HEK293T (cell line): ENCODE measurements around the gene CAPN2.
"Not testable (repeated sequence)": the region's sequence is repeated elsewhere in the genome, so short reads cannot be mapped to it uniquely, and the experiment has no call there.

Experiments
- CTCF ChIA-PET: fragments of 350-600 bp; formaldehyde crosslinking; extraction: SDS; loops from one replicate; lab custom pipeline; 2021; ENCODE audit warnings: antibody characterized with exemption, inconsistent platforms; lab: Yijun Ruan, JAX
- POLR2A ChIA-PET: fragments of 350-600 bp; formaldehyde crosslinking; extraction: SDS; loops from one replicate; lab custom pipeline; 2020; ENCODE audit warnings: antibody characterized with exemption, inconsistent platforms; lab: Yijun Ruan, JAX
- DNase-seq: peaks from one replicate; pipeline ENCODE4 v3.0.0; 2012; ENCODE audit warnings: mixed read lengths; ENCODE audit errors: extremely low spot score
- ARNT ChIP-seq: fragments of 450-650 bp; IDR thresholded peaks from 2 replicates; pipeline ENCODE4 v1.6.1; 2017; ENCODE audit warnings: mild to moderate bottlenecking
- BHLHE40 ChIP-seq: fragments of 450-650 bp; IDR thresholded peaks from 2 replicates; pipeline ENCODE4 v1.6.1; 2016; ENCODE audit warnings: mild to moderate bottlenecking, moderate library complexity, borderline replicate concordance
- CTBP1 ChIP-seq: fragments of 450-650 bp; IDR thresholded peaks from 2 replicates; pipeline ENCODE4 v1.6.1; 2016; ENCODE audit warnings: borderline replicate concordance
- ELF4 ChIP-seq: fragments of 450-650 bp; IDR thresholded peaks from 2 replicates; pipeline ENCODE4 v1.6.1; 2017; ENCODE audit warnings: antibody characterized with exemption
- FOXA1 ChIP-seq: fragments of 450-650 bp; IDR thresholded peaks from 2 replicates; pipeline ENCODE4 v1.6.1; 2016; ENCODE audit warnings: mild to moderate bottlenecking
- FOXK2 ChIP-seq: fragments of 450-650 bp; IDR thresholded peaks from 2 replicates; pipeline ENCODE4 v1.6.1; 2016; ENCODE audit warnings: mild to moderate bottlenecking
- FOXM1 ChIP-seq: fragments of 450-650 bp; IDR thresholded peaks from 2 replicates; pipeline ENCODE4 v1.6.1; 2017; ENCODE audit warnings: mild to moderate bottlenecking, borderline replicate concordance
- HDGF ChIP-seq: fragments of 450-650 bp; IDR thresholded peaks from 2 replicates; pipeline ENCODE4 v1.6.1; 2017; ENCODE audit warnings: antibody characterized with exemption, borderline replicate concordance
- L3MBTL2 ChIP-seq: fragments of 450-650 bp; conservative IDR thresholded peaks from 2 replicates; pipeline ENCODE4 v1.6.1; 2016; ENCODE audit warnings: mild to moderate bottlenecking
- LEF1 ChIP-seq: fragments of 450-650 bp; IDR thresholded peaks from 2 replicates; pipeline ENCODE4 v1.6.1; 2017; ENCODE audit warnings: mild to moderate bottlenecking, borderline replicate concordance
- NFRKB ChIP-seq: fragments of 450-650 bp; IDR thresholded peaks from 2 replicates; pipeline ENCODE4 v1.6.1; 2016; ENCODE audit warnings: mild to moderate bottlenecking, moderate library complexity
- SP1 ChIP-seq: fragments of 450-650 bp; IDR thresholded peaks from 2 replicates; pipeline ENCODE4 v1.6.1; 2017
- SUZ12 ChIP-seq: fragments of 450-650 bp; IDR thresholded peaks from 2 replicates; pipeline ENCODE4 v1.6.1; 2016; ENCODE audit warnings: mild to moderate bottlenecking
- TARDBP ChIP-seq: fragments of 450-650 bp; IDR thresholded peaks from 2 replicates; pipeline ENCODE4 v1.6.1; 2016
- ZNF384 ChIP-seq: fragments of 450-650 bp; IDR thresholded peaks from 2 replicates; pipeline ENCODE4 v1.6.1; 2016
- TF ChIP-seq, protein P1 (sequence below): fragments of 450-650 bp; IDR thresholded peaks from 2 replicates; pipeline ENCODE4 v1.6.1; 2016

The CAPN2 gene

DNA sequence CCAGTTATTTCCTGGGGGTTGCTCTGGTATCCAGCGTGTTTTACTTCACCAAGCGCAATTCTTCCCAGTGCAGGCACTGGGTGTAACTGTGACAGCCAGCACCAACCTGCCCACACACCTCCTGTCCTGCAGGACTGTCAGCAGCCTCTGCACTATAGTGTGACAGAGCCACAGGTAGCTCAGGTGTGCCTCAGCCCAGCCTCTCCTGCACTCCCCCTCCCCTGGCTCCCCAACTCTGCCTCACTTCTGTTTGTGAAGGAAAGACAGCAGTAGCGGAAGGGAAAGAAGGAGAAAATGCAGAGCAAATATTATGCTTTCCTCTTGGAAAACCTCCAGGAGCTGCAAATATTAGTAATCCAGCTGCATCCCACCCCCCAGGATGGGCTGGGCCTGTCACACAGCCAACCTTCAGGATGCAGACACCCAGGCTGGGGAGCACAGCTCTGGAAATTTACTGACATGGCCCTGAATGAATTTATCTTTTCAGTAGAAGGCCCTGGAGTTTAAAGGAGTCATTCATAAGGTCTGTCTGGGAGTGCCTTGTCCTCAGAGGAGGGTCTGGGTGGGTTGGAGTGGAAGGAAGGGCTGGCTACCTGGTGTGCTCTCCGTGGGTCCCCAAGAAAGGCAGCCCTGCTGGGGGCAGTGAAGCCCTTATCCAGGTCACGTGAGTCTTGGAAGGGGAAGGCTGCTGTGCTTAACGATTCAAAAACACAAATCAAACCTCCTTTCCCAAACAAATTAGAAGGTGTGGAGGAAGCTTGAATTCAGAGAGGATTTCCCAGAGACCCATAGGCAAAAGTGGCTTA lies 20.9 kb downstream of the CAPN2 start:
- ChIA-PET CTCF (no interaction called here), POLR2A (no interaction called here)

DNA sequence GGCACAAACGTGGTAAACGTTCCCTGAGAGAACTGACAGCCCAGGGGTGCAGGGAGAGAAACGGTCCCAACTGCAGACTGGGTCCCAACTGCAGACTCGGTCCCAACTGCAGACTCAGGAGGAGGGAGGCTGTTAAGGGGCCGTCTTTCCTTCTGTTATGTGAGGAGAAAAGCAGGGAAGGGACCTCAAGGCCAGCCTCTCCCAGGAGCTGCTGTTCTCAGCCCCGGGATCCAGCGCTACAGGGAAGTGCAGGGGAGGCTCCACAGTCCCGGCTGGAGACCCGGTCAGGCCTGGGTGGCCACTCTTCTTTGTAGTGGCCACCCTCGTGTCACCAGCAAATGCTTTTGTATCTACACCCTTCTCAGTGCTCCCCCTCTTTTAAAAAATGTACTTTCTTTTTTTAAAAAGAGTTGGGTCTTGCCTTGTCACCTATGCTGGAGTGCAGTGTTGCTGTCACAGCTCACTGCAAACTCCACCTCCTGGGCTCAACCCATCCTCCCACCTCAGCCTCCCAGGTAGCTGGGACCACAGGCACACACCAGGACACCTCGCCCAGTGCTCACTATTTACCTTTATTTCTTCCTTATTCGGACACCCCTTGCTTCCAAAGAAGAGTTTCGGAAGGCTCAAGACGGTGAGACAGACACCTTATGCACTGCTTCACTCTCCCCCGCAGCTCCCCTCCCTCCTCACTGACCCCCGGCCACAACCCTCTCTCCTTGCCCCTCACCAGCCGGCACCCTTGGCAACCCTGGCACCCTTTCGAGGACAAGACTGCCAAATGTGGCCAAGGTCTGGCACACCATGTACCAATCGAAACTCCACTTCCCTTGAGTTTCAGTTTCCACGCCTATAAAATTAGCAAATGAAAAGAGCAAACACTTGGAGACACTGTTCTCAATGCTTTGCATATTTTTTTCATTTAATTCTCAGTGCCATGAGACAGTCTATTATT lies 21.8 kb downstream of the CAPN2 start:
- ChIA-PET POLR2A (no interaction called here), CTCF (no interaction called here)
- no peak for DNase-seq
- no peak for TF ChIP-seq ZNF384
- TF ChIP-seq NFRKB: no peak
- no peak for TF ChIP-seq FOXM1
- no peak for TF ChIP-seq CTBP1
- TF ChIP-seq SP1: no peak
- TF ChIP-seq ELF4: no peak
- no peak for TF ChIP-seq L3MBTL2
- no peak for TF ChIP-seq HDGF
- TF ChIP-seq FOXK2: no peak
- TF ChIP-seq, protein P1, sequence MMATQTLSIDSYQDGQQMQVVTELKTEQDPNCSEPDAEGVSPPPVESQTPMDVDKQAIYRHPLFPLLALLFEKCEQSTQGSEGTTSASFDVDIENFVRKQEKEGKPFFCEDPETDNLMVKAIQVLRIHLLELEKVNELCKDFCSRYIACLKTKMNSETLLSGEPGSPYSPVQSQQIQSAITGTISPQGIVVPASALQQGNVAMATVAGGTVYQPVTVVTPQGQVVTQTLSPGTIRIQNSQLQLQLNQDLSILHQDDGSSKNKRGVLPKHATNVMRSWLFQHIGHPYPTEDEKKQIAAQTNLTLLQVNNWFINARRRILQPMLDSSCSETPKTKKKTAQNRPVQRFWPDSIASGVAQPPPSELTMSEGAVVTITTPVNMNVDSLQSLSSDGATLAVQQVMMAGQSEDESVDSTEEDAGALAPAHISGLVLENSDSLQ: no peak
- TF ChIP-seq TARDBP: no peak
- TF ChIP-seq LEF1: no peak
- TF ChIP-seq ARNT: no peak
- TF ChIP-seq FOXA1: no peak
- TF ChIP-seq BHLHE40: no peak
- no peak for TF ChIP-seq SUZ12

More for the DNA sequence above, 20.9 kb downstream of the CAPN2 start:
- TF ChIP-seq LEF1: no peak
- TF ChIP-seq CTBP1: no peak
- no peak for TF ChIP-seq ARNT
- TF ChIP-seq BHLHE40: no peak
- TF ChIP-seq, protein P1: no peak
- TF ChIP-seq FOXA1: no peak
- no peak for TF ChIP-seq TARDBP
- no peak for TF ChIP-seq ELF4
- no peak for TF ChIP-seq FOXK2
- no peak for TF ChIP-seq NFRKB
- TF ChIP-seq HDGF: no peak
- TF ChIP-seq L3MBTL2: no peak
- no peak for TF ChIP-seq SUZ12
- no peak for DNase-seq

DNA sequence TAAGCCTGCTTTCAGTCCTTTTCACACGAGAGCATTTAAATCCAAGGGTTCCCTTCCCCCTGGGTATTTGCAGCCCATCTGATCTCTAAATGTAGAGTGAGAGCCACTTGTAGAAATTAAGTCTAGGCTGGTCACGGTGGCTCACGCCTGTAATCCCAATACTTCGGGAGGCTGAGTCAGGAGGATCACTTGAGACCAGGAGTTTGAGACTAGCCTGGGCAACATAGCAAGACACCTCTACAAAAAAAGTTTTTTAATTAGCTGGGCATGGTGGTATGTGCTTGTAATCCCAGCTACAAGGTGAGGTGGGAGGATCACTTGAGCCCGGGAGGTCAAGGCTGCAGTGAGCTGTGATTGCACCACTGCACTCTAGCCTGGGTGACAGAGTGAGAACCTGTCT lies 24.3 kb downstream of the CAPN2 start:
- CTCF ChIA-PET: interaction anchor here (0.6 kb wide), 1 partner anchor 13 kb away, joined by 3 read pairs; no protein-coding TSS in a partner anchor

DNA sequence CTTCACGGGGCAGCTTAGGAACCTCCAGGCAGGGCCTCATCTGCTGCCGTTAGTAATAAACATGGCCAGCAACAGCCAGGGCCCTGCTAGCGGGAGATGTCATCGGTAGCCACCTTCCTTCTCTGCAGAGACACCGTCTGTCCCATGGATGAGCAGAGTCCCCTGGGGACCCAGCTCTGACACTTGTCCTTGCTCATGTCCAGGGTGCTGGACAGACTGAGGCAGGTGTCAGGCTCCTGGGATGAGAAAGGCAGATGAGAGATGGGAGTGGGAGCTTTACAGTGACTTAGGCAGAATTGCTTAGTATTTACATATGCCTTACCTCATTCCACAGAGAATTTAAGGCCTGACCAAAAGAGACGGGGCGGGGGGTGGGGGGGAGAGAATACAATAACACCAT lies 25.0 kb downstream of the CAPN2 start:
- peak; percentile 56; the same call in 1 of the 2 replicates for TF ChIP-seq HDGF
- no peak for TF ChIP-seq TARDBP
- DNase-seq: no peak
- ChIA-PET POLR2A (interaction anchor here (1.0 to 1.6 kb wide), 3 partner anchors 11 to 24 kb away, joined by 3 to 6 read pairs (median 4); no protein-coding TSS in a partner anchor), CTCF (interaction anchor here (0.6 to 2.6 kb wide), 4 partner anchors 12 to 39 kb away, joined by 3 to 13 read pairs (median 6); partner anchors contain the start of gene CAPN2)

More for the DNA sequence above, 24.3 kb downstream of the CAPN2 start:
- POLR2A ChIA-PET, DNase-seq: not testable (repeated sequence)

DNA sequence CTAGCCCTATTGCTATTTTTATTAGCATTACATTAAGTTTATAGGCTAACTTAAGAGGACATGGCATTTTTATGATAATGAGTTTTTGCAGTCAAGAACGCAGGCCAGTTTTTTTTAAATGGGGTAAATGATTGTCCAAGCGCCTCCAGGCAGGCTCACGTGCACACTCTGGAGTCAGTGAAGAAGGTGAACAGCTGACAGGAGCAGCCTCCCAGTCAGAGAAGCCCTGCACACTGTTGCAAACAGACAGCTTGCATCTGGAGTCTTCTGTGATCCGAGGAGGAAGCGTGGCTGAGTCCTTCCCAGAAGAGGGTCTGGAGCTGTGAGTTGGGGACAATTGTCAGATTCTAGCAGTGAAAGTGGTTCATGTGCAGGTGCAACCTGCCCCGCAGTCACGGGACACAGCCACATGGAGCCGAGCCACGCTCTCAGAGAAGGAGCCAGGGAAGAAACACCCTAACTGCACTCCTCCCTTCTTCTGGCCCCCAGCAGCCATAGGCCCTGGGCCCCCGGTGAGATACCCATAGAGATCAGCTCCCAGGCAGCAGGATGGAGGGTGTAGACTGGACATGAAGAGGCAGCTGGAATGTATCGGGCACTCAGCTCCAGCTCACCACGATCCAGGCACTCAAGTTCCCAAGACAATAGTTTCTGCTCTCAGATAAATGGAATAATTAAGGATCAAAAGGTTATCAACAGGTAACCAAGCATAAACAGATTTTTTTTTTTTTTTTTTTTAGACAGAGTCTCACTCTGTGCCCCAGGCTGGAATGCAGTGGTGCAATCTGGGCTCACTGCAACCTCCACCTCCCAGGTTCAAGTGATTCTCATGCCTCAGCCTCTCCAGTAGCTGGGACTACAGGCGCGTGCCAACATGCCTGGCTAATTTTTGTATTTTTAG lies 26.4 kb downstream of the CAPN2 start:
- ChIA-PET POLR2A (interaction anchor here (0.9 to 1.6 kb wide), 5 partner anchors 8 to 31 kb away, joined by 3 to 6 read pairs (median 3); no protein-coding TSS in a partner anchor), CTCF (interaction anchor here (0.7 to 2.6 kb wide), 5 partner anchors 10 to 615 kb away, joined by 3 to 13 read pairs (median 3); partner anchors contain the start of gene CAPN2)
- DNase-seq: peak; percentile 51
- TF ChIP-seq TARDBP (no peak), BHLHE40 (peak; percentile 63), ELF4 (no peak), ZNF384 (peak; percentile 92), ARNT (peak; percentile 48; the same call in 1 of the 2 replicates), L3MBTL2 (no peak; the same call in 1 of the 2 replicates), FOXK2 (no peak), FOXA1 (no peak), FOXM1 (no peak), NFRKB (no peak), CTBP1 (peak; percentile 67), LEF1 (no peak), SUZ12 (no peak), SP1 (no peak), HDGF (no peak)
- TF ChIP-seq, protein P1: peak; percentile 79
